Stimulated activated CD4-positive, alpha-beta T cell treated with anti-CD3 and anti-CD28 coated beads, Interleukin-4, amount 100 ng/mL, for 4 hours (primary cell): Measurements from ENCODE around the gene CAPN9.

Experiments
- DNase-seq, 2 experiments: peaks; one replicate each; pipeline ENCODE4 v3.0.0-alpha.2; 2020

The CAPN9 gene

DNA sequence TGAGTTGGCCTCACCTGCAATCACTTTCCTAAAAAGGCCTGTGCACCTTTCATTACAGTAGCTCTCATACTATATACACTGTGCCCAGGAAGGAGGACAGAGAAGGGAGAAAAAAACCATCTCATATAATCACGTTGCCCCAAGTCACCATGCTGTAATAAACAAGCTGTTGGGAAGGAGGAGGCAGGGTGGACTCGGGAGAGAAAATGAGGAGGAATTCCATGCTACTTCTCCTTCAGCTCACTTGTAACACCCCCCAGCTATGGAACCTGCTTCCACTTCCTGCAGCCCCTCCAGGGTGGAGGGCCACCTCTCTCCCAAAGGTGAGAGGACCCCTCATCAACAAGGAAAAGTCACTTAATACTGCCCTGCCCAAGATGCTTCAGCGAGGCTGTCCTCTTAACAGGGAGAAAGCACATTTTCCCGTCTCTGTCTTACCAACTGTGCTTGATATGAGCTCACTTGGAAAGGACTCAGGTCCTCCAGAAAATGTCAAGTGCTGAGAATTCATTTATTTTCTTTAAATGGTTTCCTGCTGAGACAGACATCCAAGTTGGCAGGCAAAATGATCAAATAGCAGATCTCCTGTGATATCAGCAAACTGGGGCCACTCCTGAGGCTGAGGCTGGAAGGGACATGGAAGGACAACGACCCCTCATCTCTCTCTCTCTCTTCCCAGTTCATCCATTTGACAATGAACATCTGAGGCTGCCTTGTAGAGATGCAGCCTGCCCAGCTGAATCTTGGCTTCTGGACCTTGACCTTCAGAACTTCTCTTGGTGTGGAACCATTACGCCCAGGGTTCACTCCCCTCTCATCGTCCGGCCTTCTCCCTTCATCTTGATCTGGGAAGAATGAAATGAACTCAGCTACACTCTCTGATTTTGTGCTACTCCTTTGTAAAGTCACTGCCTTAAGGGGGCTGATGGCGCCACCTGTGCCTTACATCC lies 54.0 kb downstream of the CAPN9 start:
- DNase-seq, result no peak

DNA sequence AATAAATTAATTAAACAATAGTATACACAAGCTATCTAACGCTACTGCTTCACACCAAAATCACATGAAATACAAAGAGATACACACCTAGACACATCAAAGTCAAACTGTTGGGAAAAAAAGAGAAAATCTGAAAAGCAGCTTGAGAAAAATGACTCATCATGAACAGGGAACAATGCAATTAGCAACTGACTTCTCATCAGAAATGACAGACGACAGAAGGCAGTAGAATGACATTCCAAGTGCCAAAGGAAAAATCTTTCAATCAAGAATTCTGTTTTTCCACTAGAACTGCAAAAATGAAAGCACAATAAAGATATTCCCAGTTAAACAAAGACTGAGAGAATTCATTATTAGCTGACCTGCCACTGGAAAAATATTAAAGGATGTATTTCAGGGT lies 57.2 kb downstream of the CAPN9 start:
- no peak for DNase-seq

DNA sequence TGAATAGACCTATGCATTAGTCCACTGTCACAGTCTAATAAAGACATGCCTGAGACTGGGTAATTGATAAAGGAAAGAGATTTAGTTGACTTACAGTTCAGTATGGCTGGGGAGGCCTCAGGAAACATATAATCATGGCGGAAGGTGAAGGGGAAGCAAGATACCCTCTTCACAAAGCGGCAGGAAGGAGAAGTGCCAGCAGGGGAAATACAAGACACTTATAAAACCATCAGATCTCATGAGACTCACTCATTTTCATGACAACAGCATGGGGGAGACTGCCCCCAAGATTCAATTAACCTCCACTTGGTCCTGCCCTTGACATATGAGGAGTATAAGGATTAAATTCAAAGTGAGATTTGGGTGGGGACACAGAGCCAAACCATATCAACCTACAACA lies 59.4 kb downstream of the CAPN9 start:
- no peak for DNase-seq

DNA sequence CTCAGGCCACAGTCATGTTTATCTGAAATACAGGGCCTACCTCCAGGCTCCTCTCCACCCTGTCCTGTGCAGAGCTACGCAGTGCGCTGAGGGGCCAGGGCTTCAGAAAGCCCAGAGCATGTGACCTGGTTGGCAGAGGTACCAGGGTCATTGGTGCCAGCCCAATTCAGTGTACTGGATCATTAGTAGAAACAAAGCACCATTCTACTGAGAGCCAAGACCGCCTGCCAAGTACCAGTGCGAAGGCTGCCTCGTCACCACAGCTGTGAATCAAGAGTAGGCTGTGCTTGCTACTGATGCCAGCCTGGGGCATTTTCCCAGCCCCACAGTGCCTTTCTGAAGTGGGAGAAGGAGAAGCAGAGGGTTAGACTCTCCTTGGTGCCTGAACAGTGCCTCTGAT lies 59.8 kb downstream of the CAPN9 start:
- no peak for DNase-seq

DNA sequence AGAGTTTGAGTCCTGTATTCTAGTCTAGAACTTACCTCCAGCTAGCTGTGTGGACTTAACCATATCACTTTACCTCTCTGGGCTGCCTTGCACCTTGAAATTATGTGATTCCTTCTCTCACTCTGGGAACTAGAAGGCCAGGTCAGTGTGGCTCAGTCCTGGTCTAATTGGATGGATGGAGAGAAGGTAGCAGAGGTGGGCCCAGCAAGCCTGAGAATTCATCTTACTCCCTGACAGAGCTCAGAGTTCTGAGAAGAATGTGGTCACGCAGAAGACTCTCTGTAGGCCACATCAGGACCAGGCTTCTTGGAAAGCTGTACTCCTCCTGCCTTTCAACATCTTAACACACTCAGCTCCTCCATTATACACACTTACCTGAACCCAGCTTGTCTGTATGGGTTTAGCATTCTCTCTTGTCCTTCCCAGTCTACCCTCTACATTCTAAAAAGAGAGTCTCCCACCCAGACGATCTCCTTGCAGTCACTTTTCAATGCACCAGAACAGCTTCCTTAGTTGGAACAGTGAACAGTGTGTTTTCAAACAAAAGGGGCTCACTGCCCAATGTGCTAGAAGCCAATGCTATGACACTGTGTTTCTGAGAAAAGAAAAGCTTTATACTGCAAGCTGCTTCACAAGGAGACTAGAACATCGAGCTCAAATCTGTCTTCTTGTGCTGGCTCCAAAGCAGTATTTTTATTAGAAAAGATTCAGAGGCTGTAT lies 60.5 kb downstream of the CAPN9 start:
- DNase-seq, result no peak

DNA sequence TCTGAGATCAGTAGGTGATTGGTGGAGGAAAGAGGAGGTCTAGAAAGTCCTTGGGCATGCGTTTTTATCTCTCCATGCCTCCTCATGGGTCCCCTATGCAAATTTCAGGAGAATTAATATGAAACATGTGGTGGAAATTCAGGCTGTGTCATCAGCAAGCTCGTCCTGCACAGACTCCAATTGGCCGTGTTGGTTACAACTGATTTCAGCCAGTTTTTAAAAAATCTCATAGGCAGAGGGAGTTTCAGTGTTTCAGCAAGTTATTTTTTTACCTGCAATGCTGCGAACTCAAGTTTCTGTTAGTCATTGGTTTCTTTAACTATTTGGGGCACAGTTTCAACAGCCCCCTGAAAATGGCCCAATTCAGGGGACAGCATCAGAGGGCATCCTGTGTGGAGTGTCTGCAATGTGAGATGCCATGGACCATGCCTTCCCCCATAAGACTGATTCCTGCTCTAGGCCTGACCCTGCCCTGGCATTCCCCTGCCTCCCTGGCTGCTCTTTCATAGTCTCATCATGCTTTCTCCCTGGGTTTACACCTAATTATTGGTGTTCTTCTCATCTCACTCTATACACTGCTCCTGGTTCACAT lies 61.2 kb downstream of the CAPN9 start:
- DNase-seq, result no peak

DNA sequence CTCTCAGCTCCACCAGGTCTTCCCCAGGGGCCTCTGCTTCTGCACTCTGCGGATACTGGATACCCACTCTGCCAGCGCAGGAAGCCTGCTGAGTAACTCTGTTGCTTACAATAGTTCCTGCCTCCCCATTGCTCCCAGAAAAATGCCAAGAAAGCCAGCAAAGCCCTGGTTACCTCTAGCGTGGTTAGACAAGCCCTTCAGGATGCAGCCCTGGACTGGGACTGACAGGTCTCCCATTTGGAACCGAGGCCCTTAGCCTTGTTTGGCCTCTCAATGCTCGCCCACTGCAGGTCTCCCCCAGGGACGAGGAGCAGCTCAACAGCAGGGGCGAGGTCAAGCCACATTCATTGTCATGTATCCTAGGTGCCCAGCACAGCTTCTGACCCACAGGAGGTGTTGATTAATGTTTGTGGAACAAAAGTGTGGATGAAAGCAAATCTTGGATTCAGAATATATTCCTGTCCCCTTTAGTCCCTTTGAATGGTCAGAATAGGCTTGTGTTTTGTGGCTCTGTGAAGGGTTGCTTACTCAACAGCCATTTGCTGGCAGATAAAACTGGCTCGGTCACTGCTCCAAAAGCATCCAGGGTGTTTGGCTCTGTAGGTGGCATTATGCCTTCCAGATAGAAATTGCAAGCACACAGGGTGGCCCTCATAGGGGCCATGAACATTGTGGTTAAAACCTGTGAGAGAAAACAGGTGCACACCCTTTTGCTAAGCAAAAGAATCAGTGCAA lies 62.2 kb downstream of the CAPN9 start:
- no peak for DNase-seq

DNA sequence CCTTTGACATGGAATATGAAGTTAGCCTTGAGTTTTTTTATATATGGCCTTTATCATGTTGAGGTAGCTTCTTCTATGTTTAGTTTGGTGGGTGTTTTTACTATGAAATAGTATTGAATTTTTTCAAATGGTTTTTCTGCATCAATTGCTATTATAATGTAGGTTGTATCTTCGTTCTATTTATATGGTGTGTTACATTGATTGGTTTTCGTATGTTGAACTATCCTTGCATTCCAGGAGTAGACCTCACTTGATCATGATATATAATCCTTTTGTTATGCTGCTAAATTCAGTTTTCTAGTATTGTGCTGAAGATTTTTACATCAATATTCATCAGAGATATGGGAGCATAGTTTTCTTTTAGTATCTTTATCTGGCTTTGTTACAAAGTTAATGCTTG lies 65.4 kb downstream of the CAPN9 start:
- DNase-seq, result no peak

DNA sequence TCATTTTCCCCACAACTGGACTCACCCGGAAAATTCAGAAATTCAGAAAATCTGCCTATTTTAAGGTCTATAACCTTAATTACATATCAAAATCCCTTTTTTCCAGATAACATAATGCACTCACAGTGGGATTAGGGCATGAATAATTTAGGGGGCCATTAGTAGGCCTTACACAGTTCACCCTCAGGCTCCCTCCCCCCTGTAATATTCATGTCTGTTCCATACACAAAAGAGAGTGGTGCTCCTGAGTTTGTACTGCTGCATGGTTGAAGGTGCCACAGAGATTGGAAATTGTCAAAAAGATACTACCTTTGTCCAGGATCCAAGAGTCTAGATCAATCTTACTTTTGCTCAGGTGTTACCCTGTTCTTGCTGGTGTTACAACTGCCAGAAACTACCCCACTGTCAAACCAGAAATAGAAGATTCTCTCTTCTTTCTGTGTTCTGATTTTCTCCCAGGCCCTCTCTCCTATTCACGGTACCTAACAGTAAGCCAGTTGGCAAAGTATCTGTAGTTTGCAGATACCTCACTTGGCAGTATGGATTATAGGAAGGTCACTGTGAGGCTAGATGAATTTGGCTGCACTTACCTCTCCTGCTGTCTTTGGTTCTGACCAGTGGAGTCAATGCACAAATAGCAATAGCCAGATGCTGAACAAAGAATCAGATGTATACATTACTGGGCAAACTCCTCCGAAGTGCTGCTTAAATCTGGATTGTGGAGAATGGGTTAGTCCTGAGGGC lies 67.9 kb downstream of the CAPN9 start:
- no peak for DNase-seq

DNA sequence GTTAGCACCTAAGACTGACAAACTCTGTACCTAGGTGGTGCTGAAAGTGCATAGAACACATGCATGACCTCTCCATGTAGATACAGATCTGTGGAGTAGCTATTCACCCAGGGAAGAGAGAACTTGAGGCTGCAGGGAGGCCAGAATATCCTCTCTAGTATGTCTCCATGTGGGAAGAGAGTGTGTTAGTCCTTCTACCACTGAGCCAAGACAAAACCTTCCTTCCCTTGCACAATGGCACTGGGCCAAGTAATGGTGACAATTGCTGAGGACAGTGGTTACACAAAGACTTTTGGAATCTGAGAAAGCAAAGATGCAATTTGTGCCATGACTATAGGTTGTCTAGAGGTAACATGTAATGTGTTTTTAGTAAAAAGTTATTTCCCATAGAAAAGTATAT lies 68.8 kb downstream of the CAPN9 start:
- no peak for DNase-seq

DNA sequence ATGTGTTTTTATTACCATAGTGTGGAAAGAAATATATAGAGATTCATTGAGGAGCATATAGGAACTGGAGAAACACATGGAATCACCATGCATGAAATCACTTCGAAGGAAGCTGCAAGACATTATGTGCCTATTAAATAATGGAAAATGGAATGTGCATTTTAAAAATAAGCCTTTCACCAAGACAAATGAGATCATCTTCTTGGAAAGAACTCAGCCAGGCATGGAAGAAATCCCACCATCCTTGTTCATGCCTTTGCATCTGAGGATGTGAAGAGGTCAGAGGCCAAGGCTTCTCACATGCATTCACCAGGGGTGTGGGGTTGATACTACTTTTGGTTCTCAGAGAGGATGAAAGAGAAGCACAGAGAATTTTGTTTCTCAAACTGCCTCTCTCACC lies 71.2 kb downstream of the CAPN9 start:
- no peak for DNase-seq

DNA sequence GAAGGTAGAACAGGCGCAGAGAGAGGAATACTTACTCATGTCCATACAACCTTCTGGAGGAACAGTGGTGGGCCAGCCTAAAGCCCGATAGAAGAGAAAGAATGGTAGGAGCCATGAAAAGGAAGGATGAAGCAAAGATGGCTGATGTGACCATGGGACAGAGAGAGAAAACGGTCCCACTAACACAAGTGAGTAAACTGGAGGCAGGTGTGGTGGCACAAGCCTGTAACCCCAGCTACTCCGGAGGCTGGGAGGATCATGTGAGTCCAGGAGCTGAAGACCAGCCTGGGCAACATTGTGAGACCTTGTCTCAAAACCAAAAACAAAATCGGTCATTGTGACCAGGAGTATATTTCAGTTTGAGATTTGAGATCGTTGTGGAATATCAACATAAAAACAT lies 71.7 kb downstream of the CAPN9 start:
- no peak for DNase-seq

DNA sequence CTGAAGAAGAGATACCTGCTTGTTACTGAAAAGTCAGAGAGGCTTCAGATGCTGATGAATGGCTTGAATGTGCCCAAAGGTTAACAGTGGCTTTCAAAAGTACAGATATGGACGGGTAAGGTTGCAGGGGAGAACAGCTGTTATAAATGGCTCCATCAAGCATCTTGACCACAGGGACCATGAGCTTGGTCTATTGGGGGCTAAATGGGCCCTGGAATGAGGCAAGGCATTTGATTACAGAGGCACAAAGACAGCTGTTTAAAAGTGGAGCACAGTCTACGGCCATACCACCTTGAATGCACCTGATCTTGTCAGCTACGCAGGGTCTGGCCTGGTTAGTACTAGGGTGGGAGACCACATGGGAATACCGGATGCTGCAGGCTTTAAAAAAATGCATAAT lies 72.8 kb downstream of the CAPN9 start:
- DNase-seq, result no peak

DNA sequence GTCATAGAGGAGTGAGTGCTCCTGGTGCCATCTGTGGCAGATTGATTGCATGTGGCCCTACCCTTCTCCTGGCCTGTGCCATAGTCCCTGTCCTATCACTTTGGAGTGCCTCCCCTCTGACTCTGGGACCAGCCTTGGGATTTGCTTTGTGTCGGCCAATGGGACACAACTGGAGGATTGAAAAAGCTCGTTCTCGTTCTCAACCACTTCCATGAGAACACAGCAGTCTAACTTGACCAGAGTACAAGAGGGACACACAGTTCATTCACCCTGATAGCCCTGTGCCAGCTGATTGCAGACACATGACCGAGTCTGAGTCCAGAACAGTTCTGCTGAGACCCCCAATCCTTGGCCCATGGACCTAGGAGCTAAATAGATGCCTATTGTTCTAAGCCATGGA lies 73.4 kb downstream of the CAPN9 start:
- DNase-seq, result no peak

DNA sequence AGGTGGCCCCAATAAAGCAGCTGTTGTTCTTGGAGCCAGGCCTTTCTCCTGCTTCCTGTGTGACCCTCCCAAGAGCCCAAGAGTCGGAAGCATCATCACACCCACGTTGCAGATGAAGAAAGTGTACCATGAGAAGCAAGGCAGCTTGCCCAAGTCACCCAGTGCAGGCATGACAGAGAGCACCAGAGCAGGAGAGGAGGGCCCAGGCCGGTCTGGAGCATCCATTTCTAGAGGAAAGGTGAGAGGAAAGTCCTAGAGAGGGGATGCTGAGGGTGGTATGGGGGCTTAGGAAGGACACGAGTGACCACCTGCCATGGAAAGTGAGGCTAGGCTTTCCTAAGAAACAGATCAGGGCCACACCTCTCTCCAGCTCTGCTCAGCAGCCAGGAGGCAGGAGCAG lies 74.2 kb downstream of the CAPN9 start:
- DNase-seq, result no peak

DNA sequence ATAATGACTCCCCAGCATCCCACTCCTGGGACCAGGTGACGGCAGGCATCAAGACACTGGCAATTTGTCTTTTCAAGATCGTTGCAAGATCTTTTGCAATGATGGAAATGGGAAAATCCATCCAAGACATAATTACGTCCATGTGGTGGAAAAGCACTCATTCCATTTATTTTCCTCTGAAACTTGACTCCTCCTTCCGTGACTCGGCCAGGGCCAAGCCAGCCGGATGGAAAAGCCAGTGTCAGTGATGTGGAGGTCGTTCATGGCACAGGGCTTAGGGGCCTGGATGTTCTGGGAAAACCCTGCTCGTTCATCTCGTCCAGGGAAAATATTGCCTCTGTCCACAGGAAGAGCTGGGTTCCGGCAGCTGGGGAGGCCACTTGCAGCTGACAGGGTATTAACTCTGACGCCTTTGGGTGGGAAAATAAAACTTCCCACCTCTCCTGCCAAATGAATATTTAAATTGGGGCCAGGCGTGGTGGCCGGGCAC lies 74.9 kb downstream of the CAPN9 start:
- no peak for DNase-seq

DNA sequence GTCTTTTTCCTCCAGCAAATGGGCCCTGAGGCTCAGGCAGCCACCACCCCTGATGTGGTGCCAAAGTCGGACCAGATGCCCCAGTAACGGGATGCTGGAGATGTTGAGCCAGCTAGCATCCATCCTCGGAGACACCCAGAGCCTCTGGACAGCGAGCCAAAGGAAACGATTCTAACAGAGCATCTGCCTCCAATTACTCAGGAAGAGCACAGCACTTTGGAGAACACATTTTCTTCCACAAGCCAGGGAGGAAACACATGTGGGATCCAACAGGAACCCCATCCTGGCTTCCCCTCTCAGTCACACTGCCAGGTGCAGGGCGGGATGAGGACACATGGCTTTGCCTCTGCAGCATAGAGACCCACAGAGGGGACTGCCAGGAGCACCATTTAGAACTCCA lies 76.2 kb downstream of the CAPN9 start:
- DNase-seq, result no peak

DNA sequence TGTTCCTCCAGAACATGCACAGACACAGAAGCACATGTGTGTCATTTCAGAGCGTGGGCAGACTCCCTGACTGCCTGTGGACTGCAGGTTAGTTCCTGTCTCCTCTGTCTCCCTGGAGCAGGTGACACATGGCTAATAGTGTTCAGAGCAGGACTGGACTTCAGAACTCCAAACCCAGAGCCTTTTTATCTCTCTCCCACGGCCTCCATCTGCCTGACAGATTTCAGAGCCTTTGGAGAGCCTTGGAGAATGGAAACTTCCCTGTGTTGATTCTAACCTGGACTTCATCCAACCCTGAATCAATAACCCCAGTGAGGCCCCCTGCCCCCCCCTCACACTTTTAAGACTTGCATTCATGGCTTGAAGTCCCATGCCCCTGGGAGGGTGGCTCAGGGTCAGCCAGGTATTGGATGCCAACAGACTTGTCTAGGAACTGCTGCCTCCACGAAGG lies 76.8 kb downstream of the CAPN9 start:
- DNase-seq, result no peak

DNA sequence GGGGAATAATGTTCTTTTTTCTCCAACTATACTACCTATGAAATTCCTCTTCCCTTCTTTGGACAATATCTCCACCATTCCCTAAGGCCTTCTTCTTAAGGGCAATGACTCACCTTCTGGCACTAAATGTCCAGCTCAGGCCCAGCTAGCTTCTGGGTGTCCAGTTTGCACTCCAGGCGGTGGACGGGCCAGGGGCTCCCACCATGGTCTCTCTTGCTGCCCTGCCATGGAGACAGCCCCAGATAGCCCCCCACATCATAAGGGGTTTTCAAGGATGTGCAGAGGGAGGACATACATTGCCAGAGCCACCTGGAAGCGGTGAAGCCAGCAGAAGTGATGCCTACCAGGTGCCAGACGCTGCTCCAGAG lies 77.3 kb downstream of the CAPN9 start:
- no peak for DNase-seq

DNA sequence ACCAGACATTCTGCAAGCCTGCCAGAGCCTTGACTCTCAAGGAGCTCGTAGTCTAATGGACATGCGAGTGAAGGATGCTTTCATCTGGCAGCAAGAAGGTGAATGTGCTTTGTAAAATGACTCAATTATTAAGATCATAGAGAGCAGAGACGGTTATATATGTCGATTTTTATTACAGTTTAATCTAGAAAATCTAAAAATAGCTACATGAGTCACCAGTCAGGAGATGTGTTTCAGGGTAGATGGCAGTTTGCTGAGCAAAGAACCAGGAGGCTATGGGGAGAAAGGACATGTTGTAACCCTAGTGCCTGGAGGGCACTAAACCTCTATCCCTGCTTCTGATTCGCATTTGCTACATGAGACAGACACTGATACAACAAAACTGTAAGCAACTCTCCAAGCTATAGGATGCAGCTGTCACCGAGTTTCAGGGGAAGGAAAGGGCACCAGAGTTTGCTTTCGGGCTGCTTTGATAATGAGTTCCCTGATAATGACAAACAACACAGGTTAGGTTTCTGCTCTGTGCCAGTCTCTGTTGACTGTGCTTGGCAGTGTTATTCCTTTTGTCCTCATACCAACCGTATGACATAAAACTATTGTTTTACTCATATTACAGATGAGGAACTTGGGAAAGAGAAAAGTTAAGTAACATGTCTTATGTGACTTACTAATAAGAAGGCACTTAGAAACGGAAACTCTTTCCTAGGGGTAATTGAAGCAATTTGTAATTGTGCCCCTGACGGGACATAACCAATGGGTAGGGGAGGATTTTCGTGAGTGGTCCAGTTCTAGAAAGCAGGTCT lies 77.9 kb downstream of the CAPN9 start:
- no peak for DNase-seq

DNA sequence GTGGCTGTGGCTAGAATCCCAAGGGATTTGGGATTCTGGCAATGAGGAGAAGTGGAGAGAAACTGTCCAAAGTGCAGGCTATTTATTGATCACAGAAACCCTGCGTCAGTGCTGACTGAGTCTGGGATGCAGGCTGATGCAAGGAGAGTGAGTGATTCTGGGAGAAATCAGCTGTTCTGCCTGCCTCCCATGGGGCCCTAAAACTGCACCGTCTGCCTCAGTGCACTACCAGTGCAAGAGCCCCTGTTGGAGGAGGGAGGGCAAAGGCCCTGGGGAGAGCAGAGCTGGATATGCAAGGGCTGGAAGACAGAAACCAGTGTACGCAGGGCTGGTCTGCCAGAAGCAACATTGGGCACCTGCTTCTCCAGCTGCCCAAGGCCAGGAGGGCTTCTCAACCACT lies 78.6 kb downstream of the CAPN9 start:
- no peak for DNase-seq
